ENCODE results near the gene DNAL4.

The DNAL4 gene

GRCh38 chr22:38795569-38795968 is 1.6 kb upstream of the DNAL4 start:
- H3K27ac ChIP-seq: no peak overlapping the region
- no peak for TF ChIP-seq CTCF (conservative IDR thresholded peaks at IDR 0.05)

- peak overlapping the region; percentile 54; the same call in 1 of the 2 replicates for H3K27ac ChIP-seq
- no peak for TF ChIP-seq CTCF (conservative IDR thresholded peaks at IDR 0.05)
Measured at GRCh38 chr22:38793317-38793716, 626 bp downstream of the DNAL4 start.

GRCh38 chr22:38792833-38793232 is 1.1 kb downstream of the DNAL4 start:
- no peak overlapping the region for H3K27ac ChIP-seq
- no peak for TF ChIP-seq CTCF (conservative IDR thresholded peaks at IDR 0.05)

GRCh38 chr22:38789606-38790005 is 4.3 kb downstream of the DNAL4 start:
- no peak overlapping the region for H3K27ac ChIP-seq
- no peak for TF ChIP-seq CTCF (conservative IDR thresholded peaks at IDR 0.05)

- TF ChIP-seq CTCF (conservative IDR thresholded peaks at IDR 0.05): no peak
- no peak overlapping the region for H3K27ac ChIP-seq
Measured at GRCh38 chr22:38788846-38789245, 5.1 kb downstream of the DNAL4 start.

- no peak overlapping the region for H3K27ac ChIP-seq
- TF ChIP-seq CTCF (conservative IDR thresholded peaks at IDR 0.05): no peak
Measured at GRCh38 chr22:38788021-38788816, 5.7 kb downstream of the DNAL4 start.

GRCh38 chr22:38786631-38787030 is 7.3 kb downstream of the DNAL4 start:
- TF ChIP-seq CTCF (conservative IDR thresholded peaks at IDR 0.05): no peak
- no peak overlapping the region for H3K27ac ChIP-seq

Measured in VCaP (cell line).